Iris pigment epithelial cell (primary cell): ENCODE measurements around the gene PCCA.
"Not testable (repeated sequence)": the region's sequence is repeated elsewhere in the genome, so short reads cannot be mapped to it uniquely, and the experiment has no call there.

Source experiments
- DNase-seq: peaks from one replicate; pipeline ENCODE4 v3.0.0-alpha.2; 2011; ENCODE audit warnings: low read depth

Gene PCCA

DNA sequence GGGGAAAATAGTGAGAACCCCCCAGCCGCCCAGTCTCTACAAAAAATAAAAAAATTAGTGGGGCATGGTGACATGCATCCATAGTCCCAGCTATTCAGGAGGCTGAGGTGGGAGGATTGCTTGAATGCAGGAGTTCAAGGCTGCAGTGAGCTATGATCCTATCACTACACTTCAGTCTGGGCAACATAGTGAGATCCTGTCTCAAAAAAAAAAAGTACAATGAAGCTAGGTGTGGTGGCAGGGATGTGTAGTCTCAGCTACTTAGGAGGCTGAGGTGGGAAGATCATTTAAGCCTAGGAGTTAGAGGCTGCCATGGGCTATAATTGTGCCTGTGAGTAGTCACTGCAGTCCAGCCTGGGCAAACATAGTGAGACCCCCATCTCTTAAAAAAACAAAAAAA, 8.9 kb downstream of the PCCA start:
- no peak for DNase-seq

DNA sequence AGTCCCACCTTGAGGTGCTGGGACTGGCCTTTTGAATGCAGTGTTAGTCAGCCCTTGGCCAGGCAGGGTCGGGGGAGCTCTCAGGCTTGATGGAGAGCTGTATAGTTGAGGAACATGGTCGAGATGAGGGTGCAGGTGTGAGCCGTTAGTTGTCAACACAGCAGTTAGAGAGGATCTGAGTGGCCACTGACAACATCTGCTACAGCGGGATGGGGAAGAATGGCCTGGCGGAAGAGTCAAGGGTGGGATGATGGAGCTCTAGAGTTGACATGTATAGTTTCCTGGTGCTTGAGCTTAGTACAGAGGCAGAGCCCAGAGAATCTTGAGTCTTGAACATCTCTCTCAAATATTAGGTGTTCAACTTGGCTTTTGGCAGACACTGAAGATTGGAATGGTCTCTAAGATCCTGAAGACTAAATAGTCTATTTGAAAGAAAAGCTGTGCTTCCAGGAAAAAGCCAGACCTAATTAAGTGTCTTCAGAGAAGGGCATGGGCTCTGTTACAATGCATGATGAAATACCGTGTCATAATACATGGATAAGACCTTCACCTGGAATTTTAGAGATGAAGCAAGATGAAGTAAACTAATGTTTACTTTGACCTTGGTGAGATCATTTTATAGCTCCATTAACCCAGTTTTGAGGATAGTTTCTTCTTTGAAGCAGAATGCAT, 9.7 kb downstream of the PCCA start:
- DNase-seq = no peak

DNA sequence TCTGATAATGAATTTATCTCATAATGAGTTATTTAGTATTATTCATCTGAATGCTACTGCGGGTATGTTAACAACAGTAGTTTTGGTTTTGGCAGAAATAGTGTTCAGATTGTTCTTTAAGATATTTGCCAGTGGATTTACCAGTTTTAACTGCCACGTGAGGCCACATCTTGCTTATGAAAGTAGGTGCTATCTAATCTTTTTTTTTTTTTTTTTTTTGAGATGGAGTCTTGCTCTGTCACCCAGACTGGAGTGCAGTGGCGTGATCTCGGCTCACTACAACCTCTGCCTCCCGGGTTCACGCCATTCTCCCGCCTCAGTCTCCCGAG, 10.2 kb downstream of the PCCA start:
- DNase-seq = not testable (repeated sequence)

DNA sequence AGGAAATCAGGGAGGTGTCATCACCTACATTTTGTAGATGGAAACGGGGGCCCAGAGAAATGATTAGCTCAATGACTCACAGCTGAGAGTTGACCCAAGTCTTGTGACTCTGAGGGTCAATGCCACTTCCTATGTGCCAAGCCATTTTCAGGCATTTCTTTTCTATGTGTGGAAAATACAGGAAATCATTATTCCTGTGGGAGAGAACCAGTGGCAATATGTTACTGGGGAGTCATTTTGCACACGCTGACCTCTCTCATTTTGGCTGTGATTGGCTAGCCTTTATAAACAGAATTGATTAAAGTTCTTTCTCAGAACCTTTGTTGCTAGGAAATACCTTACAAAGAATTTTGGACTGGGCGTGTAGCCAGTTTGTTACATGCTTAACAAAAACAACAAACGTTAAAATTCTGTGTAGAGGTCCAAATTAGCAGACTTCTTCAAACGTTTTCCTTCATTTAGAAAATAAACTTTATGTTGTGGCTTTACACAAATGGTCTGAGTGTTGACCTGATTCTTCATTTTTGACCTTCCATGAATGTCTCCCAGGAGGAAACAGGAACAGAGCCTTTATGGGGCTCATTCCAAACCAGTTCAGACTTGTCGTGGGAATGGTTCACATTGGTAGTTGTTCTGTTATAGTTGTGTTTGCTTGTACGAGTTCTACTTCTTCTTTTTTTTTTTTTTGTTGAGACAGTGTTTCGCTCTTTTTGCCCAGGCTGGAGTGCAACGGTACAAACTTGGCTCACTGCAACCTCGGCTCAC, 11.4 kb downstream of the PCCA start:
- peak; percentile 90 for DNase-seq

DNA sequence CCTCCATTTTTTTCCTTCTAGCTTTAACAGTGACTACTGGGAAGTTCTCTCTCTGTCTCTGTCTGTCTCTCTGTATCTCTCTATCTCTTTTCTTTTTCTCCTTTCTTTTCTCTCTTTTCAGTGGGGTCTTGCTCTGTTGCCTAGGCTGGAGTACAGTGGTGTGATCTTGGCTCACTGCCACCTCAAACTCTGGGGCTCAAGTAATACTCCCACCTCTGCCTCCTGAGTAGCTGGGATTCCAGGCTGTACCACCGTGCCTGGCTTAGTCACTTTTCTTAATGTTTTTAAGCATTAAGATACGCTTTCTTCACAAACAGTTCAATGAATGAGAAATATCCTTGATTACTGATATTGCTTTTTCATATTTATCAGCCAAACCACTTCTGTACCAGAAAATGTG, 13.1 kb downstream of the PCCA start:
- DNase-seq = peak; percentile 33

DNA sequence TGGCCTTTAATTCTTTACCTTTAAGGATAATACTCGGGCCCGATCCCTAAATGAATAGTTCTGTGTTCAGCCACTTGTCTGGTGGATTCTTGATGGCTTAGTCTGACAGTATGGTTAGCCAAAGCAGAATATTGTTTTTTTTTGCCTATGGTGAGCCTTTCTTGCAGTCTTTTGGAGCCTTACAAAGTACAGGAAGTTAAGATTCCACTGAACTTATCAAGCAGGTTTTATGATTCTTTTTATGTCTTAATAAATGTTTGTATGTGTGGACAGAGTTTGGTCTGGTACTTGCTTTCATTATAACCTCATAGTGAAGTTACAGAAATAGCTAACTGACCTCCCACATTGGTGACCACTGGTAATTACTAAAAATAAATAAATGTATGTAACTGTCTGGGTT, 17.1 kb downstream of the PCCA start:
- DNase-seq = peak; percentile 44

DNA sequence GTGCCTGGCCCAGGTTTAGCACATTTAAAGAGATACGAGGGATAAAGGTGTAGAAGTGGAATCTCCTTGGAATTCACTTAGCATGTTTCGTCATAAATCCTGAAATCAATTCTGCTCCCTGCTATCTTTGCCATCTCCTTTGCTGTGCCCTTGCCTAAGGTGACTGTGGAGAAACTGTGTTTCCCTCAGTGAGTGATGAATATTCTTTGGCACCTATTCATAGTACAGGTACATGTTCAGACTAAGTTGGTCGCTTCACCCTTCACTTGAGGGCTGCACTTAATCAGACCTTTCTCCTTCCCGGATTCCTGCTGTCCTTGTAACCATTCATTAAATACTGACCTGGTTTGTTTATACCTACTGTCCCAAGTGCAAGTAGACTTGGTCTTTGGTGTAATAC, 17.8 kb downstream of the PCCA start:
- DNase-seq = no peak

DNA sequence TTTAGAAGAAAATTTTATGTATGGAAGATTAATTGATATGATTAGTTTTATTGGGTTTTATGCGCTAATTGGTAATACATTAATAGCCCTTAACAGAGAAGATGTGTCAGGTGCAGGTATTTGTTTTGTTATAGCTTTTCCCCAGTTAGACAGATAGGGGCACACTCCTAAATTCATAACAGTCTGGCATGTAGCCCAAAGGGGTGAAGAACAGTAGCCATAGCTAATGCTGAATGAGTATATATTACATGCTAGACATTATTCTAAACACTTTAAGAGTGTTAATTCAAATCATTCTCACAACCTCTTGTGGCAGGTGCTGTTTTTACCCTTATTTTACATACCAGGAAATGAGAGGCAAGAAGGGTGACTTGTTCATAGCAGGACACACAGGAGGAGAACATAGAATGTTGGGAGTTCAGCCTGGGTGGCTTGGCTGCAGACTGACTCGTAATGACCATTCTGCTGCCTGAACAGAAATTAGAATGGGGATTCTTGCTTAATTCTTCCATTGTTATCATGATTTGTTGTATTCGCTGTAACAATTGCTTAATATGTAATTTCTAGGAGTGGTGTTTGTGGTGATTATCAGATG, 20.1 kb downstream of the PCCA start:
- DNase-seq = no peak

DNA sequence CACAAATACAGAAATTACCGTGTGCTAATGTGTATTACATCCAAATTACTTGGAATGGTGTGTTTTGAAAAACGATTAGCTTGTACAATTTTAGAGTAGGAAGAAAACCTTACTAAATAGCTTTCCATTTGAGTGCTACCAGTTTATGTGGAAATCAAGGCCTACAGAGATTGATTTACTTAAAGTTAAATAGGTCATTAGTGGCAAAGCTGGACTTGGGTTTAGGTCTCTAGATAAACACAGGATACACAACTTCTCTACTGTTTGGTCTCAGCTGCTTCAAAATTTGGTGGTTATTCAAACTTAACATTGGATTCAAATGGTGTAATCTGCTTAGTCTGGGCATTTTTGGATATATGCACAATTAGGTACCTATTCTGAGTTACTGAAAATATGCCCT, 21.4 kb downstream of the PCCA start:
- no peak for DNase-seq

DNA sequence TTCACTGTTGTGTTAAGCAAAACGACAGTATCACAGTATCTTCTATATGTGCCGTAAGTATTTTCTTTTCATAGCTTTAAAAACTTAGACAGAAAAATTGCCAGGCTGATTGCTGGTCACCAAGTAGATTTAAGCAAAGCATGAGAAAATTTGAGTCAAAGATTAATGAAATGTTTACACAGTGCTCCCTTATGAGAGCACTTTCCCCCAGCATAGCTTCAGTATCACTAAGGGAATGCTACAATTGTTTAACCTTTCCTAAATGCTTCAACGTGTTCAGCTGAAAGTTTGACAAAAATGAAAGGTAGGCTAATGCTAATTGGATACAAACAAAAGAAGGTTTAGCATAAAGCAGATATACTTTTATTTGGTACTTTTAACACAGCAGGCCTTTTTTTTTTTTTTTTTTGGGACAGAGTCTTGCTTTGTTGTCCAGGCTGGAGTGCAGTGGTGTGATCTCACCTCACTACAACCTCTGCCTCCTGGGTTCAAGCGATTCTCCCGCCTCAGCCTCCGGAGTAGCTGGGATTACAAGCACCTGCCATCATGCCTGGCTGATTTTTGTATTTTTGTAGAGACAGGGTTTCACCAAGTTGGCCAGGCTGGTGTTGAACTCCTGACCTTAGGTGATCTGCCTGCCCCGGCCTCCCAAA, 23.4 kb downstream of the PCCA start:
- no peak for DNase-seq

DNA sequence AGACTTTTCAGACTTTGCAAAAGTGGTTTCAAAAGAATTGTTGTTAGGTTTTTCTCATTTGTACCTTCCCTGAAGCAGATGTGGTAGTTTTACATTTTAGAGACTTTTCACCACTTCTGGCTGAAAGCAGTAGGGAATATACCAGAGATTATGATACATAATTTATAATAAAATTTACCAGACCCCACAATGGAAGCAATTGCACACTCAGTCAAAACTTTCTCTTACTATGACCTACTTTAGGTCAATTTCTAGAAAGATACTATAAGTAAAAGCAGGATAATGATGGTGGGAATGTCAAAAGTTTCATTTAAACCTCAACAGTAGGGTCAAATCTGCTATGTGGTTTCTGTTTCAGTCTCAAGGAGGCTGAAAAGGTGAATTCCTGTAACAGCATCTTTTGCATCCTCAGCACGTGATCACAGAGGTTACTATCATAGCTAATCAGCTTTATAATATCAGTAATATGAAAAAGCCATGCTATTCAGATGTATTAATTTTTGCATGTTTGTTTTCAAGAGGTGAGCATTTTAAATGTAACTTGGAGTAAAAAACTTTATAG, 26.9 kb downstream of the PCCA start:
- DNase-seq = no peak

DNA sequence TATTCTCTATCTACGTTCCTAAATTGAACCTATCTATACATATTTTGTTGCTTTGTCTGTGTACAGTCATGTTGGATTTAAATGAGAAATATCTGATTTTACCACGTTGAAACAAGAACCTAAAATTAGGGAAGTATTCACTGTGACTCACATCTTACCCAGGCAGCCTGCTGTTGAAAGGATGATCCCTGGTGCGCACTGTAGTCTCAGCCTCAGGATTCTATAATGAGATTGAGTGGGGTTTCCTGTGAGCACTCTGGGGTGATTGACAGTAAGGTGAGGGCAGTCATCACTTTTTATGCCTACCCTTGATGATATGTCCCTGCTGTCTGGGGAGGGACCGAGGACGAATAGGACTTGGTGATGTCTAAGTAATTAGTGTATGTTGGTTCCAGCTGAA, 35.4 kb downstream of the PCCA start:
- DNase-seq = peak; percentile 35

DNA sequence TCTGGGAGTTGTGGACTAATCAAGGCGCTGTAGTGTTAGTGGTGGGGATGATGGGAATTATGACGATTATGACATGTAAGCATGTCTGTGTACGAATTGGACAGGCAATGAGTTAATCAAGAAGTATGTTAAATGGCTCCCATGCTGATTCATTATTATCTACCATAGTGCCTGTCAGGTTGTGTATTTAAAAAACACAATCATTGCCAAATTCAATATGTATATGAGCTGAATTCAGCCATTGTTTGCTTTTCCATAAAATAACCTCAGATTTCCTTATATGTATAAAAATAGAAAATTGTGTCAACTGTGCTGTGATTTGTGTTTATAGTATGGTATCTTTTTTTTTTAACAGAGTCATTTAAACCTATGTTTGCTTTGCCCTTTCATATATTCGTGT, 37.1 kb downstream of the PCCA start:
- DNase-seq = no peak

DNA sequence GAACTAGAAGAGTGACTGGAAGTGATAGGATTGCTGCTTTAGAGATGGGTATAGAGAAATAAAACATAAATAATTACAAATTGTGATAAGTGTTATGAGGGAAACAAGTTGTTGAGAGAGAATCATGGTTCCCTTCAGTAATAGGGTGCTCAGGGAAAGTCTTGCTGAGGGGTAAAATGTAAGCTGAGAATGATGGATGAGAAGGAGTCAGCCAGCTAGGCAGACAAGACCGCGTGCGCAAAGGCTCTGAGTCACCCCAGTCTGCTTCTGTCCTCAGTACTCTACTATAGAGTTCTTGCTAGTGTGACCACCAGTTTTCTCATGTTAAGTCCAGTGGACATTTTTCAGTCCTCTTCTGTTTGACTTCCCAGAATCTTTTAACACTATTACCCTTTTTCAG, 39.5 kb downstream of the PCCA start:
- peak; percentile 69 for DNase-seq

DNA sequence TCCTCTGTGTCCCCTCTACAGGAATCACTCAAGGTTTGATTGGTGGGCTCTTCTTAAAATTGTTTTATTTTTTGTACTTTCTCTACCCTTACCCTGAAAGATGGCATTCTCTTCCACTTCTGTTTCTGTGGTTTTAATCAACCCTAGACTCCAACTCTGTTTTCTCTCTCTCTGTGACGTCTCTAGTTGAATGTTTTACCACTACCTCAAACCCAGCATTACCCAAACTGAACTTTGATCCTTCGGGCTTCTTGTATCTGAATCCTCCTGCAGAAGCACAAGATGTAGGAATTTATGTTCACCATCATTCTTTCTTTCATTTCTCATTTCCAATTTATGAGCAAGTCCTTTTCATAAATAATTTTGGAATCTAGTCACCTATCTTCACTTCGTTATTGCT, 39.9 kb downstream of the PCCA start:
- no peak for DNase-seq

DNA sequence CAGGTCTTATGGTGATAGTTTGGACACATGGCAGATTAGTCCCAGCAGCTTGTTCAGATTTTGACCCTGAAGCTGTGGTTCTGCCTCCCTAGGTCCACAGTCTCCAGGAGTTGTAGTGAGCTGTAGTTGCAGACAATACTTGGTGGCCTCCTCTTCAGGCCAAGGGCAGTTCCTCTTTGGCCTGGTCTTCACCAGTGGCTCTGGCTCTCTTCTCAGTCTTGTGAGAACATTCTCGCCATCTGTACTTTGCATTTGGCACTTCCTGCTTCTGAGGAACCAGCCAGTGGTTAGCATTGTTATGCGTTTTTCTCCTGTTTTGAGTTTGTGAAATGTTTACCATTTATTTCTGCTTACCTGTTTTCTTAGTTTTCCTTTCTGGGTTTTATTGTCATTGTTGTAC, 40.7 kb downstream of the PCCA start:
- no peak for DNase-seq

DNA sequence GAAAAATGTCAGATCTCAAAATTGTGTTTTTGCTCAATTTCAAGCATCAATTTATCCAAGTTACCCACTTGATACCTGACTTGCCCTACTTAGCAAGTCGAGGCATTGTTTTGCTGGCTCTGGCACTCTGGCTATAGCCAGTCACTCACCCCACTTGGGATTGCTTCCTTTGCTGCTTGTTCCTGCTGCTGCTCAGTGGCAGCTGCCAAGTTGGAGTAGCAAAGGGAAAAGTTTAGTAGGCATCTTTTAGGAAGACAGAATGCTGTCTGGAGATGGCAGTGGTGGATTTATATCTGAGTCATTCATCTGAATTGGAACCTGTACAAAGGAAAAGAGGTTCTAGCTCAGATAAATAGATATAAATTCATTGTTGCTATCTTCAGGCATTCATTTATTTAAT, 41.2 kb downstream of the PCCA start:
- DNase-seq = peak; percentile 26

DNA sequence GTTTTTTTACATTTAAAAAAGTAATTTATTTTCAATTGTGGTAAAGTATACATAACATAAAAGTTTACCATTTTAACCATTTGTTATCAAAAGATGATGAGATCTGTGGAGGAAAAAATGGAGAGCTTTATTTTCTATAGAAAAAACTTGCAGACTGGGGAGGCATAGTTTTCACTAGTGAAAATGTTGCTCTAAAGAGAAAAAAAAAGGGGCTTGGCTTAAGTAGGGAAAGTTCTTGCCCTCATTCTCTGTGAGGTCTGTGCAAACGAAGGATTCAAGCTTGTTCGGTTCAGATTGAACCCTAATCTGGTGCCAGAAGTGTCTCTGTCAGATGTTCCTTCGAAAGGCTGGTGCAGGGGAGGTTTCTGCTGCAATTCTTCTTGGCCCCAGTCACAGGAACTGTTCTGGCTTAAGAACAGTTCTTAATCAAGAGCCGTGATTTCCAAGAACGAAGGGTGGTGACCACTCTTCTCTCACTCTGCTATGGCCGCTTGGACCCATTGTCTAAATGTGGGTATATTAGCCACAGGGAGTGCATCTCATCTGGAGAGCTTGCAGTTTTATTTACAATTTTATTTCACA, 42.1 kb downstream of the PCCA start:
- DNase-seq = no peak

DNA sequence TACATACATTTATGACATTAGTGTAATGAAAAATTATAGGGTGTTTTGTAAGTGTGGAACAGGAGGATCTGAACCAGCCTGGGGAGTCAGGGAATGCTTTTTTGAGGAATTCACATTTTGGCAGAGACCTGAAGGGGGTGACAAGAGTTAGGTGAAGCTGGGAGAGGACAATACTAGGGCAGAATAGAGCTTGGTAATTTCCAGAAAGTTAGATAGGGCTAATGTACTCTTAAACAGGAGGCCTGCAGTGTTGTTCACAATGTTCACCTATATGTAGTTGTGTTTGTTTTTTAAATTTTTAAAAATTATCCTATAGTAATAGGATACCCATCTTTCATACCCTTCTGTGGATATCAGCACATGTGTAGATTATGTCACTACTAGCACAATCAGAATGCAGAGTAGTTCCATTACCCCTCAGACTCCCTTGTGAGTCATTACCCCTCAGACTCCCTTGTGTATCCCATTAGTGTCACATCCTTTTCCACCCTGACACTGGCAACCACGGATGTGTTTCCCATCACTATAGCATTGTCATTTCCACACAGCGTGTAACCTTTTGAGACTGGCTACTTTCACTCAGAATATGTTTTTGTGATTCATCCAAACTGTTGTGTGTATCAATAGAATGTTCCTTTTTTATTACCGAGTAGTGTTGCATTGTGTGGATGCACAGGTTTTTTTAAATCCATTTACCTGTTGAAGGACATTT, 43.1 kb downstream of the PCCA start:
- peak; percentile 98 for DNase-seq

DNA sequence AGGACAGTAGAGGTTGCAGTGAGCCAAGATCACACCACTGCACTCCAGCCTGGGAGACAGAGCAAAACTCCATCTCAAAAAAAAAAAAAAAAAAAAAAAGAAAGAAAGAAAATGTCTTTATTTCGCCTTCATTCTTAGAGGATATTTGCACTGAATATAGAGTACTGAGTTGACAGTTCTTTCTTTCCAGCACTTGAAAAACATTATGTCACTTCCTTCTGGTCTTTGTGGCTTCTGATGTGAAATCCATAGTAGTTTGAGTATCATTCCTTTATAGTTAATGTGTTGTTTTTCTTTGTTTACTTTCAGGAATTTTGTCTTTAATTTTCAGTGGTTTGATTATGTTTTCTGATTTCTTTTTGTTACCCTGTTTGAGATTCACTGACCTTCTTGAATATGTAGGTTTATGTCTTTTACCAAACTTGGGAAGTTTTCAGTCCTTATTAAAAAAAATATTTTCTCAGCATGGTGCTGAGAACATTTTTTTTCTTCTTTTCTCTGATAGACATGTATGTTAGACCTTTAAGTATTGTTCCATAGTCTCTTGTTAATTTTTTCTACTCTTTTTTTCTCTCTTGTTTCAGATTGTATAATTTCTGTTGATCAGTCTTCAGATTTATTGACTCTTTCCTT, 50.1 kb downstream of the PCCA start:
- peak; percentile 39 for DNase-seq

DNA sequence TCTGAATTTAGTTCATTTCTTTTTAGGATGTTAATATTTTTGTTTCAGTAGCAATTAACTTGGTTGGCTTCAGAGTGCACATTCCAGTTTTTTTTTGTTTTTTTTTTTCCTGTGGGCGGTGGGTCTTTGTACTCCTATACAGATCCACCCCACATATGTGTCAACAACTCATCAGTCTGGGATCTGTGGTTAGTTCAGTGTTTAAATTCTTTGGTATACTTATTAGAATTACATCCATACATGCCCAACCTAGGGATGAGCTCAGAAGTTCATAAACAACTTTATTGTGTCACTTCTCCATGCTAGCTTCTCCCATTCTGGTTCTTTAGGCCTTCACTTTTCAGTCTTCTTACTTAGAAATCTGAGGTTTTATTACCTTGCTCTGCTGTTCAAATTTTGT, 50.9 kb downstream of the PCCA start:
- peak; percentile 53 for DNase-seq
